HG03039 (cell line): ENCODE measurements around the gene WDR43.

Experiments
- ATAC-seq: cut with Tn5 transposase; IDR thresholded peaks from one replicate; pipeline ENCODE4 v1.9.1; 2021; ENCODE audit warnings: mild to moderate bottlenecking, moderate library complexity; ENCODE audit not compliant: unreplicated experiment

WDR43 gene

DNA sequence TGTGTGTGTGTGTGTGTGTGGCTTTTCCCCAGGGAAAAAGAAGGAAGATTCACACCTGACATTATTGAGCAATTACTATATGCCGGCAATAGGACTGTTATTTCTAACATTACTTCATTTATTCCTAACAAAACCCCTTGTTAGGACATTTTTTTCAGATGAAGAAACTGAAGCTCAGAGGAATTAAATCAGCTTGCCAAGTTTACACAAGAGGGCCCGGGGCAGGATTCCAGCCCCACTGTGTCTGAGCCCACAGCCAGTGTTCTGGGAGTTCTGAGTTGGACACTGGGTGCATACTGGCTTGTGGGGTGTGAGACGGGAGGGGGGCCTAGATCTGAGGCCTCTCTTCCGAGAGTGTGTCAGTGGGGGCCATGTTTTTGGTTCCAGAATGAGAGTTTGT, 96.6 kb downstream of the WDR43 start:
- ATAC-seq = no peak

DNA sequence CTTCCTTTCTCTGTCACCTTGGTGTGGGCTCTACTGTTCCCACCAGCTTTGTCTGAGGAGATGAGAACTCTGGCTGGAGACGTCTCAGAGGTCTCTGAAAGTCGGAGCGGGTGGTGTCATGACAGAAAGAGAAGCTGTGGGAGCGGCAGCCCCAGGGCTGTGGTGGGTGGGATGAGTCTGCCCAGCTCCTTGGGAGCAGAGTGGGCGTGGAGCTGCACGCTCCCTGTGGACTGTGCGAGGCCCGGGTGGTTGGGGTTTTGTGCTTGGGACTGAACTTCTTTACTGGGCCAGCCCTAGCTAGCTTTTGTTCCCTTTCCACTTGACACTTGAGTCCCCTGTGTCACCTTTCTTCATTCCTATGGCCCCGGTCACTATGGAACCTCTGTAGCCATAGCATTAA, 97.0 kb downstream of the WDR43 start:
- no peak for ATAC-seq

DNA sequence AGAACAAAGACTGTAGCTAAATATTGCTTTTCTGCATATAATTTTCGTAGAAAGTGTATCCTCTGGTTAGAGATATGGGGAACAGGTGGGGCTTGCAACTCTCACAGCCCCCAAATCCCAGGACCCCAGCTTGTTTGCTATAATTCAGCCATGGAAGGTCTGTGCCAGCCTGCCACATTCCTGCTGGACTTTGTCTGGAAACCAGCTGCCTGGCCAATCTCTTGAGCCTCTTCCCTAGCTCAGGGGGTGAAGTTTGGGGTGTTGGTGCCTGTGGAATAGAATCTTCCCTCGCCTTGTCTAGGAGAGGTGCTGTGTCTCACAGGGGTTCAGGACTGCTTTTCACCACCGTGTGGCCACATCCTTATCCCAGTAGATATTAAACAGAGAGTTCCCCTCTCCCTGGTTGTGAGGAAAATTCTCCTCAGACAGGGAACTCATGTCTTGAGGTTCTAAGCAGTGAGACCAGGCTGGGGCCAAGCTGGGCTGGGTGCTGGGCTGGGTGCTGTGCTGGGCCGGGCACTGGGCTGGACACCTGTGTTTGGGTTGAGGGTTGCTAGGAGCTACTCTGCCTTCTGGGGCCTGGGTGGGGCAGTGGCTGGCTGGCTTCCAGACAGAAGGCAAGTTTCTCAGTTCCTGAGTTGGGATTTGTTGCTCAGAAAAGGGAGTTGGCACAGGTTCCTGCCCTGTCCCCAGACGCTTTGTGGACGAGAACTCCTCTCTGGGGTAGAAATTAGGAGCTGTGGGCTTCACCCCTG, 98.9 kb downstream of the WDR43 start:
- ATAC-seq = no peak

DNA sequence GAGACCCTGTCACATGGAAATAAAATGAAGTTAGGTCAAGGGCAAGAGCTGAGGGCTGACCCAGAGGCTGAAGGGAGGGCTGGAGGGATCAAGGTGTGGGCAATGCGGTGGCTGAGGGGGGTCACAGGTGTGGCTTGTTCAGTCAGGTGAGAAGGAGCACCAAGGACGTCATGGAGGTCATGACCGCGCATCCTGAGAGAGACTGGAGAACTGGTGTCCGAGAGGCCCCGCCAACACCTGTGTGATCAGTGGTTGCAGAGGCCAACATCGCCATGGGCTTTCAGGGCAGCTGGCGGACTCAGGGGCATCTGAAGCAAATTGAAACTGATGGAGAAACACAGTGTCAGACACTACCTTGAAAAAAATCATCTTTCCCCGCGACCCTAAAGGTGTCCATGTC, 99.6 kb downstream of the WDR43 start:
- no peak for ATAC-seq

DNA sequence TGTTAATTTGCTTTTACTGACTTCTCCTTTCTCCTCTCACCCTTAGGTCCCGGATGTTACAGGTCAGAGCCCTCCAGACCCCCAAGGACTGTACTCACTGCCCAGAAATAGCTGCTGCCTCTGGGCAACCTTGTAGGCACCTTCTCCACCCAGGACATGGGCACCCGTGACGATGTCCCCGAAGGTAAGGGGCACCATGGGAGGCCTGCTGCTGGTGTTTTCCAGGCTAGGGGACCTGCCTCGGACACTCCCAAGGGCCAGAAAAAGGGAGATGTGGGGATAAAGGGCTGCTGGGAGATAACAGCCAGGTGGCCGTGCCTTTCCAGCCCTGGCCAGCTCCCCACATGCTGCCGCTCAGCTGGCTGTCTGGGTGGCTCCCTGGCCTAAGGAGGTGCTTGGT, 100.2 kb downstream of the WDR43 start:
- ATAC-seq = no peak

DNA sequence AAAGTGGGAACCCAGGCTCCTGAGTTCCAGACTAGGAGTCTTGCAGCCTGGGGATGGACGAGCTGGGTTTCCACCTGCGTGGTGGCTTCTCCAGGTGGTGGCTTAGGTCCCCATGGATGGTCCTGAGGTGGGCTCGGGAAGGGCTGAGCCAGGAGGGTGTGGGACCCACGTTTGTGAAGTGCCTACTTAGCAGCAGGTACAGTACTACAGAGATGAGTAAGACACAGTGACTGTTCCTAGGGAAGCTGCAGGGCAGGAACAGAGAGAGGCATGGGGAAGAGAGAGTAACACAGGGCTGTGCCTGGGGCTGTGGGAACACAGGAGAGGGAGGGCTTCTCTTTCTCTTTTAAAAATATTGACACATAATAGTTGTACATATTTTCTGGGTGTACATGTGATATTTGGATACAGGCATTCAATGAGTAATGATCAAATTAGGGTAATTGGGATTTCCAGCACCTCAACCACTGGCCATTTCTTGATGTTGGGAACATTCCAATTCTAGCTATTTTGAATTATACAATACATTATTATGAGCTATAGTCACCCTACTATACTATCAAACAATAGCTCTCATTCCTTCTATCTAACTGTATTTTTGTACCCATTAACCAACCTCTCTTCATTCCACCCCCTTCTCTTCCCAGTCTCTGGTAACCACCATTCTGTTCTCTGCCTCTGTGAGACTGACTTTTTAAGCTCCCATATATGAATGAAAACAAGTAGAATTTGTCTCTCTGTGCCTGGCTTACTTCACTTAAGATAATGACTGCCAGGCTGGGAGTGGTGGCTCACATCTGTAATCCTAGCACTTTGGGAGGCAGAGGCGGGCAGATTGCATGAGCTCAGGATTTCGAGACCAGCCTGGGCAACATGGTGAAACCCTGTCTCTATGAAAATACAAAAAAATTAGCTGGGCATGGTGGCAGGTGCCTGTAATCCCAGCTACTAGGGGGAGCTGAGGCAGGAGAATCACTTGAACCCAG, 101.6 kb downstream of the WDR43 start:
- ATAC-seq = no peak

DNA sequence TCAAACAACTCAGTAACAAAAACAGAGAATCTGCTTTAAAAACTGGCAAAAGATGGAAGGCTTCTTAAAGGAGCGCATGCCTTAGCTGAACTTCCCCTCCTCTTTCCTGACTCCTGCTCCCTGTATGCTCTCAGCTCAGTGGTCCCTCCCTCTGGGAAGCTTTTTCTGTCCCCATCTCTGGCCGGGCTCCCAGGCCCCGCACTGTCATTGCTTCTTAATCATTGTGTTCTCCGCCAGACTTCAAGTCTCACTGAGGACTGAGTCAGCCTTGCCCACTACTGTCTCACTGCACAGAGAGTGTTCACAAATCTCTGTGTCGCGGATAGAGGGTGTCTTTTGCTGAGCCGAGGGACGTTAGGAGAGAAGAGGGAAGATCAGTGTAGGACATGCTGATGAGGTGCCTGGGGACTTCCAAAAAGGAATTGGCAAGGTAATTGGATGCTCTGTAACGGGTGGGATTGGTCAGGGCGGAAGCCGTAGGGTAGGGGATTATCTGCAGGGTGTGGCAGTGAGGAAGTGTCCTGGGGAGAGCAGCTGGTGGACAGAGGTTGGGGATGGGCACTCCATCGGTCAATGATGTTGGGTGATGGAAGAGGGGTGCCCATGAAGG, 102.9 kb downstream of the WDR43 start:
- ATAC-seq = no peak
